Fibroblast of the aortic adventitia (primary cell): Measurements from ENCODE around the gene DIP2C. TPM values are rescaled to one million over a fixed set of nuclear protein-coding genes. Genes with fewer than 3 reads are reported as not detected.
"Not testable (repeated sequence)": the region's sequence is repeated elsewhere in the genome, so short reads cannot be mapped to it uniquely, and the experiment has no call there.

Experiments used
- DNase-seq: peaks from one replicate; pipeline ENCODE4 v3.0.0-alpha.2; 2010; ENCODE audit warnings: low read depth
- H3K4me3 ChIP-seq: 2 replicates; pipeline ENCODE4 v1.5.1; 2011; ENCODE audit warnings: low read depth, mild to moderate bottlenecking, control low read depth, low read length, moderate library complexity
- CTCF ChIP-seq: IDR thresholded peaks from 2 replicates; pipeline ENCODE4 v1.5.1; 2011; ENCODE audit warnings: mild to moderate bottlenecking, low read length, control low read depth, inconsistent platforms; ENCODE audit not compliant: insufficient read depth
- total RNA-seq: library from RNA; depleted of rRNA; stranded (reverse); fragments of >200 nt; gene quantifications from 2 replicates; pipeline ENCODE4 v1.2.3, GENCODE V29; 2012; ENCODE audit warnings: low replicate concordance

The DIP2C gene
- total RNA-seq, 1 donor, result 15.7 TPM

GRCh38 chr10:636769-637168 is 52.7 kb downstream of the DIP2C start:
- no peak for DNase-seq
- H3K4me3 ChIP-seq, result no peak overlapping the region
- no peak for TF ChIP-seq CTCF

- H3K4me3 ChIP-seq, result no peak overlapping the region
- TF ChIP-seq CTCF, result no peak
- no peak for DNase-seq
Observed at GRCh38 chr10:636016-636730, 53.3 kb downstream of the DIP2C start.

GRCh38 chr10:635088-635861 is 54.2 kb downstream of the DIP2C start:
- DNase-seq, result no peak
- H3K4me3 ChIP-seq, result no peak overlapping the region
- TF ChIP-seq CTCF, result no peak

- no peak for TF ChIP-seq CTCF
- no peak overlapping the region for H3K4me3 ChIP-seq
- no peak for DNase-seq
Observed at GRCh38 chr10:634256-634655, 55.2 kb downstream of the DIP2C start.

- no peak for DNase-seq
- no peak overlapping the region for H3K4me3 ChIP-seq
- no peak for TF ChIP-seq CTCF
Observed at GRCh38 chr10:633279-634245, 55.9 kb downstream of the DIP2C start.

GRCh38 chr10:632807-633177 is 56.7 kb downstream of the DIP2C start:
- H3K4me3 ChIP-seq, DNase-seq: not testable (repeated sequence)

DNA sequence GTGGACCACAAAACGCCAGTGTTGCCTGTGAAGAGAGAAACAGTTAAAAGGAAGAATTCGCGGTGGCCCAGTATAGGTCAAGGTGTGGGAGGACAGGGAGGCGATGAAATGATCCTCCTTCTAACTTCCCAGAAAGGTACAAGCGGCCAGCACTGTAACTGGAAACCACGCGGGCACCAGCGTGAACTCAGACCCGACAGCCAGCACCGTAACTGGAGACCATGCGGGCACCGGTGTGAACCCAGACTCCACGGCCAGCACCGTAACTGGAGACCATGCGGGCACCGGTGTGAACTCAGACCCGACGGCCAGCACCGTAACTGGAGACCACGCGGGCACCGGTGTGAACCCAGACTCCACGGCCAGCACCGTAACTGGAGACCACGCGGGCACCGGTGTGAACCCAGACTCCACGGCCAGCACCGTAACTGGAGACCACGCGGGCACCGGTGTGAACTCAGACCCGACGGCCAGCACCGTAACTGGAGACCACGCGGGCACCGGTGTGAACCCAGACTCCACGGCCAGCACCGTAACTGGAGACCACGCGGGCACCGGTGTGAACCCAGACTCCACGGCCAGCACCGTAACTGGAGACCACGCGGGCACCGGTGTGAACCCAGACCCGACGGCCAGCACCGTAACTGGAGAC is 57.2 kb downstream of the DIP2C start:
- H3K4me3 ChIP-seq, DNase-seq: not testable (repeated sequence)
